ENCODE measurements around the gene PSMD9. TPM values are rescaled to one million over a fixed set of nuclear protein-coding genes. Genes with fewer than 3 reads are reported as not detected.

The PSMD9 gene
- total and polyA plus RNA-seq, 4 donors, result 39.6 to 134 (median 62.6) TPM

- DNase-seq (no peak), ATAC-seq (ENCODE audit: insufficient read depth, low FRiP score) (no peak)
- H3K27me3 ChIP-seq (ENCODE audit: control insufficient read depth in 3 of 3, insufficient read depth in 3 of 3, low read length in 2 of 3), result no peaks in the 10 kb centered on the region
- H3K36me3 ChIP-seq (ENCODE audit: control insufficient read depth in 4 of 4, insufficient read depth in 4 of 4, low read length in 4 of 4), result no peaks in the 10 kb centered on the region
- peak overlapping the region; percentile 43 to 77 for H3K27ac ChIP-seq (ENCODE audit: low read depth in 1 of 2, low read length in 1 of 2)
- 53 to 64% methylated on average over 24 of the region's 24 CpGs for WGBS, 2 donors
- no peak overlapping the region for H3K9ac ChIP-seq (ENCODE audit: insufficient read depth in 1 of 2, low read length in 2 of 2)
- peak overlapping the region; percentile 67 for H3K4me3 ChIP-seq
- no peaks in the 10 kb centered on the region for H3K9me3 ChIP-seq (ENCODE audit: control insufficient read depth in 4 of 4, insufficient read depth in 3 of 4, low read length in 3 of 4)
- H3K4me1 ChIP-seq (ENCODE audit: control insufficient read depth in 5 of 5, insufficient read depth in 5 of 5, low read length in 5 of 5), result no peaks in the 10 kb centered on the region
- TF ChIP-seq CTCF (IDR thresholded peaks at IDR 0.05; ENCODE audit: control extremely low read depth, extremely low read depth), result no peak
Measured at GRCh38 chr12:121839993-121840761, 48.4 kb upstream of the PSMD9 start.

DNA sequence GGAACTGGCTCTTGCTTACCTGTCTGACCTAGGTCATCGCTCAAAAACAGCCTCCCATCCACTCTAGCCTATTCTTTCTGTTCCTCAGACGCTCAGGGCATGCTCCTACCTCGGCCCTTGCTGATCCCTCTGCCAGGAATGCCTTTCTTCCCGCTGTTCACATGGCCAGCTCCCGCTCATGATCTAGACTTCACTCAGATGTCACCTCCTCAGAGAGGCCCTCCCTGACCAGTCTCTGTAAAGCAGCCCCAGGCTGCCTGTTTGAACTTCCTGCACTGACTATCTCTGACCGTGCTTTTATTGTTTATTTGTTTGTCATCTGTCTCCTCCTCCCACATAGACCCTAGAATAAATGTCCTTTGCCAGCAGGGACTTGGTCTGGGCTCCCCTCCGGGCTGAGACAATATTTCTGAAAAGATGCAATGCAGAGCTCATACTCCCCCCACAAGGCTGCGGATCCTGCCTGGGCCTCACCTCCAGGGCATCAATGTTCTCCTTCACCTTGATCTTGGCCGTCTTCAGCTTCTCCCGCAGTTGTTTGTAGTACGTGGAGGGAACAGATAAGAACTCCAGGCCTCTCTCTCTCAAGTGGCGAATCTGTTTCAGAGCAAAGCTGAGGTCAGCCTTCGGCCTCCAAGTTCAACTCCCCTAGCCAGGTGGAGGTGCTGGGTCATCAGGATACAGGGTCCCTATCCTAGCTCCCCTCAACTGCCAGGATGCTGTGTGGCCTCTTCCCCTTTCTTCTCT is 45.2 kb upstream of the PSMD9 start:
- H3K27me3 ChIP-seq (ENCODE audit: control insufficient read depth in 3 of 3, insufficient read depth in 3 of 3, low read length in 2 of 3), result no peaks in the 10 kb centered on the region
- 76 to 83% methylated on average over 13 of the region's 13 CpGs for WGBS, 2 donors
- H3K4me3 ChIP-seq, result no peak overlapping the region
- DNase-seq (no peak), ATAC-seq (ENCODE audit: insufficient read depth, low FRiP score) (no peak)
- H3K9me3 ChIP-seq (ENCODE audit: control insufficient read depth in 4 of 4, insufficient read depth in 3 of 4, low read length in 3 of 4), result no peaks in the 10 kb centered on the region
- H3K9ac ChIP-seq (ENCODE audit: insufficient read depth in 1 of 2, low read length in 2 of 2), result no peak overlapping the region
- H3K4me1 ChIP-seq (ENCODE audit: control insufficient read depth in 5 of 5, insufficient read depth in 5 of 5, low read length in 5 of 5), result no peaks in the 10 kb centered on the region
- no peaks in the 10 kb centered on the region for H3K36me3 ChIP-seq (ENCODE audit: control insufficient read depth in 4 of 4, insufficient read depth in 4 of 4, low read length in 4 of 4)
- TF ChIP-seq CTCF (IDR thresholded peaks at IDR 0.05; ENCODE audit: control extremely low read depth, extremely low read depth), result no peak
- no peak overlapping the region for H3K27ac ChIP-seq (ENCODE audit: low read depth in 1 of 2, low read length in 1 of 2)

DNA sequence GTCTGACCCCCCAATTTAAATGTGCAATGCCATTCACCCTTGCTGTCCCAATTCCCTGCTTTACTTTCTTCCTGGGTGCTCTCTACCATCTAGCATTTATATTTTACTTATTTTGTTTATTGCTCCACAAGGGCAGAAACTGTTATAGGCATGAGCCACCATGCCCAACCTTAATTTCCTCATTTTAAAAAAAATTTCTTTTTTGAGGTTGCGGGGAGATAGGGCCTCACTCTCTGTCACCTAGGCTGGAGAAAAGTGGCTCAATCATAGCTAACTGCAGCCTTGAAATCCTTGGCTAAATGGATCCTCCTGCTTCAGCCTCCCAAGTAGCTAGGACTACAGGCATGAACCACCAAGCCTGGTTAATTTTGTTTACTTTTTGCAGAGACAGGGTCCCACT is 42.9 kb upstream of the PSMD9 start:
- no peaks in the 10 kb centered on the region for H3K9me3 ChIP-seq (ENCODE audit: control insufficient read depth in 4 of 4, insufficient read depth in 3 of 4, low read length in 3 of 4)
- no peak for ATAC-seq (ENCODE audit: insufficient read depth, low FRiP score)
- no peak overlapping the region for H3K9ac ChIP-seq (ENCODE audit: insufficient read depth in 1 of 2, low read length in 2 of 2)
- H3K4me1 ChIP-seq (ENCODE audit: control insufficient read depth in 5 of 5, insufficient read depth in 5 of 5, low read length in 5 of 5), result no peaks in the 10 kb centered on the region
- 56 to 86% methylated on average over 1 of the region's 1 CpG for WGBS, 2 donors
- no peaks in the 10 kb centered on the region for H3K27me3 ChIP-seq (ENCODE audit: control insufficient read depth in 3 of 3, insufficient read depth in 3 of 3, low read length in 2 of 3)
- no peak overlapping the region for H3K4me3 ChIP-seq
- no peak for DNase-seq
- H3K36me3 ChIP-seq (ENCODE audit: control insufficient read depth in 4 of 4, insufficient read depth in 4 of 4, low read length in 4 of 4), result no peaks in the 10 kb centered on the region
- H3K27ac ChIP-seq (ENCODE audit: low read depth in 1 of 2, low read length in 1 of 2), result no peak overlapping the region
- TF ChIP-seq CTCF (IDR thresholded peaks at IDR 0.05; ENCODE audit: control extremely low read depth, extremely low read depth), result no peak

Data from lung (tissue), 12 donors.